K562 (cell line): ENCODE results near the gene C11orf42. TPM values are rescaled to one million over a fixed set of nuclear protein-coding genes. Genes with fewer than 3 reads are reported as not detected.

Experiments used
- ADNP ChIP-seq: fragments of 200-800 bp; sonication (Bioruptor generic); IDR thresholded peaks from 2 replicates; pipeline ENCODE4 v1.6.1; 2016; ENCODE audit warnings: missing genetic modification characterization, missing compliant biosample characterization
- ATF6 ChIP-seq: sonication (generic); formaldehyde crosslinking; IDR thresholded peaks from 2 replicates; pipeline ENCODE4 v1.4.0; 2020; ENCODE audit warnings: mild to moderate bottlenecking, missing genetic modification reagents
- CHD1 ChIP-seq: fragments of 200-600 bp; sonication (generic); IDR thresholded peaks from one replicate; pipeline ENCODE4 v1.6.1; 2012; ENCODE audit warnings: mild to moderate bottlenecking, moderate library complexity, low read length, inconsistent platforms
- DDX20 ChIP-seq: fragments of 450-650 bp; IDR thresholded peaks from 2 replicates; pipeline ENCODE4 v1.6.1; 2016; ENCODE audit warnings: missing genetic modification characterization, low read depth, mild to moderate bottlenecking, missing compliant biosample characterization, moderate library complexity
- HDAC3 ChIP-seq: fragments of 450-650 bp; IDR thresholded peaks from 2 replicates; pipeline ENCODE4 v1.6.1; 2018; ENCODE audit warnings: borderline replicate concordance, mild to moderate bottlenecking, moderate library complexity; ENCODE audit not compliant: partially characterized antibody
- HOXB6 ChIP-seq: fragments of 250-450 bp; sonication (Bioruptor Pico); IDR thresholded peaks from 2 replicates; pipeline ENCODE4 v1.5.1; 2022; ENCODE audit warnings: mild to moderate bottlenecking, borderline replicate concordance
- KAT2B ChIP-seq: IDR thresholded peaks from one replicate; pipeline ENCODE4 v1.6.1; 2012; ENCODE audit warnings: low read depth, mild to moderate bottlenecking, control low read depth, inconsistent platforms, low read length, moderate library complexity
- KAT8 ChIP-seq: fragments of 450-650 bp; IDR thresholded peaks from 2 replicates; pipeline ENCODE4 v1.6.1; 2016; ENCODE audit warnings: low read depth, mild to moderate bottlenecking
- TEAD1 ChIP-seq, 2 experiments: fragments of 450-650 bp in 1 of 2; sonication (generic) in 1 of 2; formaldehyde crosslinking; IDR thresholded peaks; 2 replicates each; pipeline versions ENCODE4 v1.4.0 to v1.8.0; 2020 to 2022; ENCODE audit warnings: mild to moderate bottlenecking in 2 of 2, missing genetic modification reagents in 1 of 2
- U2AF1 ChIP-seq: fragments of 200-400 bp; formaldehyde crosslinking; optimal IDR thresholded peaks from 2 replicates; pipeline ENCODE3; 2017; ENCODE audit warnings: mild to moderate bottlenecking, low read depth, low read length, moderate library complexity
- YBX1 ChIP-seq: fragments of 450-650 bp; IDR thresholded peaks from 2 replicates; pipeline ENCODE4 v1.7.1; 2016; ENCODE audit warnings: mild to moderate bottlenecking
- ZBTB49 ChIP-seq: sonication (generic); formaldehyde crosslinking; IDR thresholded peaks from 2 replicates; pipeline ENCODE4 v1.8.0; 2022; ENCODE audit warnings: missing genetic modification reagents, mild to moderate bottlenecking, borderline replicate concordance
- ZEB2 ChIP-seq: fragments of 450-650 bp; IDR thresholded peaks from 2 replicates; pipeline ENCODE4 v1.6.1; 2016
- ZNF589 ChIP-seq: fragments of 200-800 bp; sonication (Bioruptor generic); IDR thresholded peaks from 2 replicates; pipeline ENCODE4 v1.6.1; 2016; ENCODE audit warnings: low read depth, missing genetic modification characterization, missing compliant biosample characterization
- polyA plus RNA-seq, 8 experiments: library from polyadenylated mRNA; depleted of rRNA in 4 of 8; stranded (reverse) in 5 of 8; unstranded in 3 of 8; fragments of >200 nt; fragmentation: Nextera tagmentation in 2 of 8; fragmentation: Illumina TruSeq in 1 of 8; extraction: Ambion mirVana in 2 of 8; extraction: Trizol in 1 of 8; gene quantifications; 2 replicates each; pipeline versions ENCODE4 v1.2.1 to v1.2.3, GENCODE V29; 2011 to 2014; ENCODE audit warnings: inconsistent platforms in 1 of 8, missing spikeins in 1 of 8
- total RNA-seq, 7 experiments: library from RNA; depleted of rRNA in 6 of 7; stranded (reverse); fragments of >200 nt in 6 of 7; fragmentation: Illumina TruSeq in 2 of 7; extraction: Trizol in 2 of 7; gene quantifications; 2 replicates each; pipeline versions ENCODE4 v1.2.1 to v1.2.3, GENCODE V29; 2011 to 2021; ENCODE audit warnings: low replicate concordance in 1 of 7
- TF ChIP-seq, protein P1 (sequence below), 2 experiments: fragments of 450-650 bp; IDR thresholded peaks; 2 replicates each; pipeline ENCODE4 v1.6.1; 2016; ENCODE audit warnings: mild to moderate bottlenecking in 2 of 2, borderline replicate concordance in 1 of 2, low read depth in 1 of 2, moderate library complexity in 1 of 2

Gene C11orf42
- total and polyA plus RNA-seq, 9 of the 15 experiments (the other 6 are each of a cell fraction or from before 2014, with no cell fraction given), result not detected

DNA sequence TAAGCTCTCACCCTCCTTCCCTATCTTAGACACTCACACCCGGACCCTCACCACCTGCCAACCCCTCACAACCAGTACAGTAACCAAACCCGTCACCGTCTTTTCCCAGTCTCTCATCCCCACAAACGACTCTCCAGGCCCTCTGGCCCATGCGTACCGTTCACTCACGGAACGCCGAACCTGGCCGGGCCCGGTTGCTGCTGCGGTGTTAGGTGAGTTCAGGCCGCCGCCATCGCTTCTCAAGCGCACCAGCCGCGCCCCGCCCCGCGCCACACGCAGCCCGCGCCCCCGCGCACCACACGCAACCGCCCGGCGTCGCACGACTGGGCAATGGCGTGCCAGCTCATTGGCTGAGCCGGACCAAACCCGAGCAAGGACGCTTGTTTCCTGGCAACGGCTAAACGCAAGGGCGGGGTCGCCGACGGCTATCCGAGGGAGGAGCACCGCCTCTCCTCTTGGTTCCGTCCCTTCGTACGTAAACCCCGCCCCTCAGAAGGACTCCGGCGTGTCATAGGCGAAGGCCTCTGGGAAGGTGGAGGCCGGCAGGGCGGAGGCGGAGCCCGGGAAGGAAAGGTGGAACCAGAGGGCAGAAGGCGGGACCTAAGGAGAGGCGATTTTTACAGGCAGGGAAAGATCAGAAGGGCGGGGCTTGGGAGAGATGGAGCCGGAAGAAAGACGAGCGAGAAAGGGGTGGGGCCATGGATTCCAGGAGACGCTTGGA, 29.2 kb downstream of the C11orf42 start, which contains the start of gene FHIP1B (continued):
- no peak for TF ChIP-seq ATF6 (CRISPR knock-in tag)
- no peak for TF ChIP-seq YBX1
- TF ChIP-seq ZNF589 (CRISPR knock-in tag), result no peak
- TF ChIP-seq HDAC3, result no peak
- TF ChIP-seq TEAD1 (CRISPR knock-in tag; IDR thresholded peaks at IDR 0.05), result no peak
- TF ChIP-seq, protein P1, sequence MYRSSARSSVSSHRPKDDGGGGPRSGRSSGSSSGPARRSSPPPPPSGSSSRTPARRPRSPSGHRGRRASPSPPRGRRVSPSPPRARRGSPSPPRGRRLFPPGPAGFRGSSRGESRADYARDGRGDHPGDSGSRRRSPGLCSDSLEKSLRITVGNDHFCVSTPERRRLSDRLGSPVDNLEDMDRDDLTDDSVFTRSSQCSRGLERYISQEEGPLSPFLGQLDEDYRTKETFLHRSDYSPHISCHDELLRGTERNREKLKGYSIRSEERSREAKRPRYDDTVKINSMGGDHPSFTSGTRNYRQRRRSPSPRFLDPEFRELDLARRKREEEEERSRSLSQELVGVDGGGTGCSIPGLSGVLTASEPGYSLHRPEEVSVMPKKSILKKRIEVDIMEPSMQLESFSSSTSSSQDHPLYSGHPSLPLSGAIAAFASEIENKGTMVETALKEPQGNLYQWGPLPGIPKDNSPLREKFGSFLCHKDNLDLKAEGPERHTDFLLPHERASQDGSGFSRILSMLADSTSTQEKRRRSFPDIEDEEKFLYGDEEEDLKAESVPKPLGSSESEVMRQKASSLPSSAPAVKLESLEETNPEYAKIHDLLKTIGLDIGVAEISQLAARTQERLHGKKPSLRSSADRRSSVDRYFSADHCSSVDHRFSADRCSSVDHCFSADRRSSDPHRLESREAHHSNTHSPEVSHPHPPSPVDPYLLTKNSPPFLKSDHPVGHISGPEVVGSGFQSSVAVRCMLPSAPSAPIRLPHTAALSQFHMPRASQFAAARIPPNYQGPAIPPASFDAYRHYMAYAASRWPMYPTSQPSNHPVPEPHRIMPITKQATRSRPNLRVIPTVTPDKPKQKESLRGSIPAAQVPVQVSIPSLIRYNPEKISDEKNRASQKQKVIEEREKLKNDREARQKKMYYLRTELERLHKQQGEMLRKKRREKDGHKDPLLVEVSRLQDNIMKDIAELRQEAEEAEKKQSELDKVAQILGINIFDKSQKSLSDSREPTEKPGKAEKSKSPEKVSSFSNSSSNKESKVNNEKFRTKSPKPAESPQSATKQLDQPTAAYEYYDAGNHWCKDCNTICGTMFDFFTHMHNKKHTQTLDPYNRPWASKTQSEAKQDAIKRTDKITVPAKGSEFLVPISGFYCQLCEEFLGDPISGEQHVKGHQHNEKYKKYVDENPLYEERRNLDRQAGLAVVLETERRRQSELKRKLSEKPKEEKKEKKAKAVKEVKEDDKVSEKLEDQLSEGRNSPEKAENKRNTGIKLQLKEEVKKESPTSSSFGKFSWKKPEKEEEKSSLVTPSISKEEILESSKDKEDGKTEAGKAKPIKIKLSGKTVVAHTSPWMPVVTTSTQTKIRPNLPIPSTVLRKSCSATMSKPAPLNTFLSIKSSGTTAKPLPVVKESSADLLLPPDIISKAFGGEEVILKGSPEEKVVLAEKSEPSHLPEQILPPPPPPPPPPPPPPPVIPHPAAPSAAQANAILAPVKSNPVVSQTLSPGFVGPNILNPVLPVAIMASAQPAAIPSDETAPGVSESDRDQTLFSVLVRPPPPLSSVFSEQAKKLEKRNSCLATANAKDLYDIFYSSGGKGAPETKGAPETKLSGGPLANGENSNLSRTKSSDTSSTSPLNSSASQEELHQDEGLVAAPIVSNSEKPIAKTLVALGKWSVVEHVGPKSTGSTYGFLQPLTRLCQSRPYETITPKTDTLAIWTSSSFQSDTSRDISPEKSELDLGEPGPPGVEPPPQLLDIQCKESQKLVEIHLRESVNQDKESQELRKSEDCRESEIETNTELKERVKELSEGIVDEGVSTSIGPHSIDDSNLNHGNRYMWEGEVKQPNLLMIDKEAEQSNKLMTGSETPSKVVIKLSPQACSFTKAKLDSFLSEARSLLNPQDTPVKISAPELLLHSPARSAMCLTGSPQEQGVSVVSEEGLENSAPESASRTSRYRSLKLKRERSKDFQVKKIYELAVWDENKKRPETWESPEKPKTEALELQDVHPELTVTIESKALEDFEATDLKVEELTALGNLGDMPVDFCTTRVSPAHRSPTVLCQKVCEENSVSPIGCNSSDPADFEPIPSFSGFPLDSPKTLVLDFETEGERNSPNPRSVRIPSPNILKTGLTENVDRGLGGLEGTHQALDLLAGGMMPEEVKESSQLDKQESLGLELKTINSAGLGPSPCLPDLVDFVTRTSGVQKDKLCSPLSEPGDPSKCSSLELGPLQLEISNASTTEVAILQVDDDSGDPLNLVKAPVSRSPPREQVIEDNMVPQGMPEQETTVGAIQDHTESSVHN (IDR thresholded peaks at IDR 0.05; ENCODE audit: borderline replicate concordance in 1 of 2, low read depth in 1 of 2), result no peak
- TF ChIP-seq ZEB2, result peak; percentile 73
- TF ChIP-seq ADNP (tag), result no peak
- TF ChIP-seq ZBTB49 (CRISPR knock-in tag), result no peak
- no peak for TF ChIP-seq KAT2B
- no peak for TF ChIP-seq DDX20 (tag)
- TF ChIP-seq U2AF1, result no peak
- no peak for TF ChIP-seq HOXB6 (CRISPR knock-in tag)
- TF ChIP-seq CHD1, result no peak
- no peak for TF ChIP-seq KAT8
